HG03159 (cell line): ENCODE measurements around the gene GNG7.
"Not testable (repeated sequence)": the region's sequence is repeated elsewhere in the genome, so short reads cannot be mapped to it uniquely, and the experiment has no call there.

ENCODE experiments used
- ATAC-seq: cut with Tn5 transposase; IDR thresholded peaks from one replicate; pipeline ENCODE4 v1.9.1; 2021; ENCODE audit warnings: mild to moderate bottlenecking, moderate library complexity; ENCODE audit not compliant: unreplicated experiment

GNG7 gene

GRCh38 chr19:2678044-2678671 is 24.3 kb downstream of the GNG7 start:
- no peak for ATAC-seq

- ATAC-seq = no peak
These were observed 25.7 kb downstream of the GNG7 start for GRCh38 chr19:2676823-2677222.

GRCh38 chr19:2675892-2676291 is 26.6 kb downstream of the GNG7 start:
- ATAC-seq = no peak

GRCh38 chr19:2670217-2670616 is 32.3 kb downstream of the GNG7 start:
- no peak for ATAC-seq

- no peak for ATAC-seq
These were observed 34.2 kb downstream of the GNG7 start for GRCh38 chr19:2668175-2668763.

GRCh38 chr19:2667349-2667748 is 35.1 kb downstream of the GNG7 start:
- ATAC-seq = not testable (repeated sequence)

GRCh38 chr19:2666344-2666994 is 36.0 kb downstream of the GNG7 start:
- no peak for ATAC-seq

GRCh38 chr19:2665103-2665502 is 37.4 kb downstream of the GNG7 start:
- no peak for ATAC-seq

- peak; percentile 67 for ATAC-seq
These were observed 38.4 kb downstream of the GNG7 start for GRCh38 chr19:2663920-2664571.

GRCh38 chr19:2661615-2662014 is 40.9 kb downstream of the GNG7 start:
- no peak for ATAC-seq

- no peak for ATAC-seq
These were observed 42.5 kb downstream of the GNG7 start for GRCh38 chr19:2659856-2660432.

- ATAC-seq = no peak
These were observed 46.0 kb downstream of the GNG7 start for GRCh38 chr19:2656533-2656932.

GRCh38 chr19:2653710-2654707 is 48.5 kb downstream of the GNG7 start:
- no peak for ATAC-seq

- ATAC-seq = no peak
These were observed 49.3 kb downstream of the GNG7 start for GRCh38 chr19:2653218-2653617.

GRCh38 chr19:2652504-2653099 is 49.9 kb downstream of the GNG7 start:
- no peak for ATAC-seq

GRCh38 chr19:2651002-2651733 is 51.3 kb downstream of the GNG7 start:
- ATAC-seq = not testable (repeated sequence)

GRCh38 chr19:2650515-2650914 is 52.0 kb downstream of the GNG7 start:
- no peak for ATAC-seq

- ATAC-seq = no peak
These were observed 54.0 kb downstream of the GNG7 start for GRCh38 chr19:2648528-2648937.

- no peak for ATAC-seq
These were observed 54.4 kb downstream of the GNG7 start for GRCh38 chr19:2648099-2648498.
